B cell (primary cell): ENCODE data around the gene VWA5B1. TPM values are rescaled to one million over a fixed set of nuclear protein-coding genes. Genes with fewer than 3 reads are reported as not detected.

ENCODE experiments used
- ATAC-seq: fragments of 200-7000 bp; cut with Tn5 transposase; one replicate; pipeline ENCODE4 v1.10.0; 2021; ENCODE audit warnings: low read depth, mild to moderate bottlenecking, moderate number of reproducible peaks, moderate library complexity
- CTCF ChIA-PET: fragments of 350-600 bp; sonication (Branson Sonifier 250); formaldehyde crosslinking; loops from one replicate; lab custom pipeline; 2021; ENCODE audit warnings: antibody characterized with exemption, inconsistent platforms; lab: Charles Lee
- POLR2A ChIA-PET: fragments of 350-600 bp; sonication (Branson Sonifier 250); formaldehyde crosslinking; loops from one replicate; lab custom pipeline; 2021; ENCODE audit warnings: antibody characterized with exemption; lab: Charles Lee
- DNase-seq: peaks from one replicate; pipeline ENCODE4 v3.0.0; 2013
- H2AFZ ChIP-seq: 2 replicates; pipeline ENCODE4 v1.6.1; 2012; ENCODE audit warnings: mild to moderate bottlenecking, low read depth, low read length; ENCODE audit not compliant: insufficient read depth, poor library complexity, severe bottlenecking
- H3K27ac ChIP-seq, 2 donors: 1 replicate in 1 of 2; 2 replicates in 1 of 2; pipeline ENCODE4 v1.5.1; 2012 to 2013; ENCODE audit warnings: low read length in 2 of 2, mild to moderate bottlenecking in 2 of 2, moderate library complexity in 1 of 2
- H3K27me3 ChIP-seq, 4 experiments: fragments of 200-600 bp in 1 of 4; sonication (generic) in 1 of 4; replicated peaks in 1 of 4; 1 replicate in 2 of 4; 2 replicates in 2 of 4; pipeline versions ENCODE4 v1.6.1 to v1.7.0; 2013 to 2016; ENCODE audit warnings: low read length in 3 of 4, mild to moderate bottlenecking in 2 of 4, mixed read lengths in 1 of 4, moderate library complexity in 1 of 4; ENCODE audit not compliant: insufficient read depth in 4 of 4, control insufficient read depth in 3 of 4; ENCODE audit errors: control extremely low read depth in 1 of 4
- H3K36me3 ChIP-seq, 2 experiments: replicated peaks in 1 of 2; 1 replicate in 1 of 2; 2 replicates in 1 of 2; pipeline versions ENCODE4 v1.6.1 to v1.7.1; 2013; ENCODE audit warnings: low read length in 1 of 2; ENCODE audit not compliant: insufficient read depth in 2 of 2, control insufficient read depth in 1 of 2; ENCODE audit errors: control extremely low read depth in 1 of 2, extremely low read depth in 1 of 2
- H3K4me1 ChIP-seq, 2 donors: fragments of 200-600 bp in 1 of 2; sonication (generic) in 1 of 2; 1 replicate in 1 of 2; 2 replicates in 1 of 2; pipeline versions ENCODE4 v1.5.1 to v1.6.1; 2013 to 2017; ENCODE audit warnings: low read length in 2 of 2; ENCODE audit not compliant: control insufficient read depth in 2 of 2, insufficient read depth in 2 of 2
- H3K4me2 ChIP-seq: replicated peaks from 2 replicates; pipeline ENCODE3; 2012; ENCODE audit warnings: mild to moderate bottlenecking, low read depth, low read length; ENCODE audit not compliant: poor library complexity, severe bottlenecking
- H3K4me3 ChIP-seq, 5 experiments: fragments of 200-600 bp in 1 of 5; sonication (generic) in 1 of 5; 1 replicate in 3 of 5; 2 replicates in 2 of 5; pipeline versions ENCODE4 v1.5.1 to v1.7.0; 2011 to 2016; ENCODE audit warnings: low read length in 4 of 5, mild to moderate bottlenecking in 4 of 5, low read depth in 2 of 5, control low read depth in 1 of 5, moderate library complexity in 1 of 5; ENCODE audit not compliant: insufficient read depth in 1 of 5; ENCODE audit errors: control extremely low read depth in 1 of 5, extremely low read depth in 1 of 5
- H3K79me2 ChIP-seq: fragments of 200-600 bp; sonication (generic); one replicate; pipeline ENCODE4 v1.6.0; 2016; ENCODE audit warnings: low read length; ENCODE audit not compliant: control insufficient read depth, insufficient read depth
- H3K9ac ChIP-seq: fragments of 200-600 bp; sonication (generic); 2 replicates; pipeline ENCODE4 v1.6.1; 2017; ENCODE audit warnings: mild to moderate bottlenecking, low read length, moderate library complexity
- H3K9me3 ChIP-seq, 3 donors: one replicate each; pipeline versions ENCODE4 v1.6.1 to v1.7.1; 2013; ENCODE audit warnings: low read length in 2 of 3; ENCODE audit not compliant: control insufficient read depth in 2 of 3, insufficient read depth in 1 of 3; ENCODE audit errors: control extremely low read depth in 1 of 3
- H4K20me1 ChIP-seq: 2 replicates; pipeline ENCODE4 v1.6.0; 2012; ENCODE audit warnings: mild to moderate bottlenecking, low read length; ENCODE audit not compliant: insufficient read depth, control insufficient read depth, poor library complexity, severe bottlenecking
- H3K27ac Mint-ChIP-seq: one replicate; pipeline ENCODE4 v1.8.0; 2021; ENCODE audit warnings: mixed read lengths
- H3K27me3 Mint-ChIP-seq: one replicate; pipeline ENCODE4 v1.8.0; 2021; ENCODE audit warnings: mixed read lengths
- H3K4me1 Mint-ChIP-seq: one replicate; pipeline ENCODE4 v1.8.0; 2021; ENCODE audit warnings: mixed read lengths
- H3K4me3 Mint-ChIP-seq: one replicate; pipeline ENCODE4 v1.8.0; 2021; ENCODE audit warnings: mixed read lengths
- H3K9me3 Mint-ChIP-seq: one replicate; pipeline ENCODE4 v1.8.0; 2022; ENCODE audit warnings: mixed read lengths; ENCODE audit not compliant: insufficient read depth
- CTCF ChIP-seq: fragments of 200-600 bp; IDR thresholded peaks from one replicate; pipeline ENCODE4 v1.8.0; 2022; ENCODE audit warnings: antibody characterized with exemption, mild to moderate bottlenecking
- EZH2 ChIP-seq: IDR thresholded peaks from 2 replicates; pipeline ENCODE4 v1.6.1; 2012; ENCODE audit warnings: borderline replicate concordance, low read depth, mild to moderate bottlenecking, moderate library complexity, low read length; ENCODE audit not compliant: insufficient read depth, poor library complexity, severe bottlenecking
- WGBS: methylation state at CpG from one replicate; pipeline ENCODE4 v1.1.5; 2013; ENCODE audit warnings: missing lambda C conversion rate; ENCODE audit not compliant: insufficient coverage; 5-methylcytosine and 5-hydroxymethylcytosine counted together
- intact Hi-C: fragments of 100-400 bp; cut with micrococcal nuclease; formaldehyde crosslinking; loops from one replicate; pipeline ENCODE4 v1.10.0; 2022
- polyA plus RNA-seq: library from polyadenylated mRNA; depleted of rRNA; stranded (reverse); fragments of >200 nt; gene quantifications from 2 replicates; pipeline ENCODE4 v1.2.3, GENCODE V29; 2012
- total RNA-seq, 2 donors: library from RNA; stranded (reverse); fragments of 120-200 nt in 1 of 2; gene quantifications; 1 replicate in 1 of 2; 2 replicates in 1 of 2; pipeline versions ENCODE4 v1.2.3 to v1.2.4, GENCODE V29; 2013 to 2022

Gene VWA5B1
- total and polyA plus RNA-seq, 2 donors (not counting 1 experiment from before 2014, with no cell fraction given), result not detected

GRCh38 chr1:20328201-20328600 is 37.5 kb downstream of the VWA5B1 start:
- DNase-seq, result no peak
- Histone ChIP-seq H3K9me3 (no peaks in the 10 kb centered on the region), H3K4me1 (no peaks in the 10 kb centered on the region), H2AFZ (no peak overlapping the region), H3K27ac (no peak overlapping the region), H3K4me3 (no peak overlapping the region), H3K36me3 (no peaks in the 10 kb centered on the region), H3K79me2 (no peaks in the 10 kb centered on the region), H3K4me2 (no peak overlapping the region), H4K20me1 (no peaks in the 10 kb centered on the region), H3K9ac (no peak overlapping the region), H3K27me3 (peaks cover 0 to 16% (median under 1%) of the 10 kb centered on the region in 4 experiments)
- intact Hi-C loops, result no loop called here
- WGBS, result 91% methylated on average over 6 of the region's 7 CpGs
- Mint-ChIP-seq H3K4me1 (no peaks in the 10 kb centered on the region), H3K4me3 (no peak overlapping the region), H3K27me3 (peaks cover 26% of the 10 kb centered on the region), H3K9me3 (no peaks in the 10 kb centered on the region), H3K27ac (no peak overlapping the region)
- TF ChIP-seq EZH2, result no peak
- TF ChIP-seq CTCF, result no peak
- no peak for ATAC-seq
- ChIA-PET POLR2A (no interaction called here), CTCF (no interaction called here)

DNA sequence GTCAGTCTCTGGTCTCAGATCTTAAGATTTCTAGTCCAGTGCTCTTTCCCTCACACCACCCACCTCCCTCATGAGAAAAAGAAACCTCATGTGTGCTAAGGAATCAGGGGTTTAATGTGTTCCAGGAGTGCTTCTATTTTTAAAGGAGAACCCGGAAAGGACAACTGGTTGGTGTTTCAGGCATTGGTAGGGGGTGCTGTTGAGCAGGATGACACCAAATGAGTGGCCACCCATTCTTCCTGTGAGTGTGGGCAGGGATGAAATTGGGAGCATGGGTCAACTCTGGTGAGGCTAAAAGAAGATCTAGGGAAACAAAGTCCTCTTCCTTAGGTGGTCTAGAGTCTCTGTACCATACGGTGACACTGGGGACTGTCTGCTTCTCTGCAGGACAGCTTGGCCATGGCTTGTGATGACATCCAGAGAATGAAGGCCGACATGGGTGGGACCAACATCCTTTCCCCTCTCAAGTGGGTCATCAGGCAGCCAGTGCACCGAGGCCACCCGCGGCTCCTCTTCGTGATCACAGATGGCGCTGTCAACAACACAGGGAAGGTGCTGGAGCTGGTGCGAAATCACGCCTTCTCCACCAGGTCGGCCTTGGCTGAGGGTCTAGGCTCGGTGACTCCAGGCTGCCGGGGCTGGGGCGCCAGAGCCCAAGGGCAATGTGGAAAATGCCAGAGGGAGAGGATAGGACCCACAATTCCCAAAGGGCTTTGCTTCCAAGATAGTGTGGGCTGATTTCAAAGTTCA is 39.3 kb downstream of the VWA5B1 start:
- Mint-ChIP-seq H3K4me1 (no peaks in the 10 kb centered on the region), H3K27me3 (peaks cover 33% of the 10 kb centered on the region), H3K4me3 (no peak overlapping the region), H3K27ac (no peak overlapping the region), H3K9me3 (no peaks in the 10 kb centered on the region)
- DNase-seq, result no peak
- Histone ChIP-seq H3K4me3 (no peak overlapping the region), H3K9me3 (no peaks in the 10 kb centered on the region), H3K9ac (no peak overlapping the region), H2AFZ (no peak overlapping the region), H4K20me1 (no peaks in the 10 kb centered on the region), H3K4me1 (no peaks in the 10 kb centered on the region), H3K4me2 (no peak overlapping the region), H3K36me3 (no peaks in the 10 kb centered on the region), H3K79me2 (no peaks in the 10 kb centered on the region), H3K27ac (no peak overlapping the region), H3K27me3 (peaks cover 0 to 16% (median under 1%) of the 10 kb centered on the region in 4 experiments)
- ChIA-PET CTCF (no interaction called here), POLR2A (no interaction called here)
- ATAC-seq, result no peak
- TF ChIP-seq CTCF (no peak), EZH2 (no peak)
- intact Hi-C loops, result no loop called here
- WGBS, result 88% methylated on average over 12 of the region's 14 CpGs
